Suppressor macrophage (primary cell): ENCODE measurements around the gene PEX26.
"Not testable (repeated sequence)": the region's sequence is repeated elsewhere in the genome, so short reads cannot be mapped to it uniquely, and the experiment has no call there.

Experiments
- DNase-seq, 4 experiments: peaks; one replicate each; pipeline ENCODE4 v3.0.0-alpha.2; 2020 to 2022

The PEX26 gene

GRCh38 chr22:18071307-18071967 lies 6.4 kb upstream of the PEX26 start:
- DNase-seq = not testable (repeated sequence)

GRCh38 chr22:18071968-18072310 lies 5.9 kb upstream of the PEX26 start:
- no peak for DNase-seq

GRCh38 chr22:18073467-18073866 lies 4.3 kb upstream of the PEX26 start:
- no peak for DNase-seq

- DNase-seq = not testable (repeated sequence)
These were observed 3.9 kb upstream of the PEX26 start for GRCh38 chr22:18073927-18074326.

- no peak for DNase-seq
These were observed 2.6 kb upstream of the PEX26 start for GRCh38 chr22:18075101-18075719.

GRCh38 chr22:18075720-18076497 lies 1.9 kb upstream of the PEX26 start:
- peak; percentile 85 to 94 (median 90) for DNase-seq

GRCh38 chr22:18077087-18077638 lies 627 bp upstream of the PEX26 start:
- peak in 1 of 4 experiments; percentile 12 for DNase-seq

- peak in 3 of 4 experiments; percentile 39 to 61 (median 49) for DNase-seq
These were observed 695 bp downstream of the PEX26 start for GRCh38 chr22:18078329-18079041.

GRCh38 chr22:18079706-18080233 lies 2.0 kb downstream of the PEX26 start:
- DNase-seq = no peak

GRCh38 chr22:18081416-18081815 lies 3.6 kb downstream of the PEX26 start:
- no peak for DNase-seq

- no peak for DNase-seq
These were observed 4.7 kb downstream of the PEX26 start for GRCh38 chr22:18082467-18082866.

GRCh38 chr22:18083406-18083805 lies 5.6 kb downstream of the PEX26 start:
- no peak for DNase-seq

GRCh38 chr22:18085188-18085587 lies 7.4 kb downstream of the PEX26 start:
- no peak for DNase-seq

- no peak for DNase-seq
These were observed 9.6 kb downstream of the PEX26 start for GRCh38 chr22:18087350-18087855.

- DNase-seq = no peak
These were observed 11.2 kb downstream of the PEX26 start for GRCh38 chr22:18088825-18089568.

- no peak for DNase-seq
These were observed 12.5 kb downstream of the PEX26 start for GRCh38 chr22:18090286-18090685.

GRCh38 chr22:18091478-18091877 lies 13.7 kb downstream of the PEX26 start:
- DNase-seq = no peak

GRCh38 chr22:18091916-18092526 lies 14.2 kb downstream of the PEX26 start:
- DNase-seq = no peak

- DNase-seq = no peak
These were observed 15.9 kb downstream of the PEX26 start for GRCh38 chr22:18093661-18094060.

- no peak for DNase-seq
These were observed 17.5 kb downstream of the PEX26 start for GRCh38 chr22:18095101-18095805.
